ENCODE measurements around the gene MTFMT. TPM values are rescaled to one million over a fixed set of nuclear protein-coding genes. Genes with fewer than 3 reads are reported as not detected.

MTFMT gene
- polyA plus RNA-seq, 4 donors, result 9.7 to 14.8 (median 12.9) TPM

DNA sequence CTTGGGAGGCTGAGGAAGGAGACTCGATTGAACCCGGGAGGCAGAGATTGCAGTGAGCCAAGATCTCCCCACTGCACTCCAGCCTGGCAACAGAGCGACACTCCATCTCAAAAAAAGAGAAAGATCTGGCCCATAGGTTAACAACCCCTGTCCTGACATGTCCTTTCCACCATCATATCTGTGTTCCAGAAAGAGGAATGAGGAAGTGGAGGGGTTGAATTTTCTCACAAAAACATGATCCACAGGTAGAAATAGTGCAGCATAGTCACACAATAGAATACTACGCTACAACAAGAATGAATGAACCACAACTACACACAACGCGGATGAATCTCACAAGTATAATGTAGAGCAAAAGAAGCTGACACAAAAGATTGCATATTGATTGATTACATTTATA lies 11.0 kb upstream of the MTFMT start:
- Histone ChIP-seq H3K27ac (ENCODE audit: low read depth in 1 of 3, low read length in 2 of 3) (no peak overlapping the region), H3K4me1 (ENCODE audit: control insufficient read depth in 3 of 3, insufficient read depth in 2 of 3, low read depth in 1 of 3, low read length in 2 of 3) (peaks cover 9 to 70% (median 10%) of the 10 kb centered on the region in 3 donors), H3K27me3 (ENCODE audit: control insufficient read depth in 3 of 3, insufficient read depth in 3 of 3, low read length in 3 of 3) (no peaks in the 10 kb centered on the region), H3K4me3 (ENCODE audit: low read depth in 1 of 3, low read length in 3 of 3) (no peak overlapping the region), H3K36me3 (ENCODE audit: control insufficient read depth in 3 of 3, insufficient read depth in 2 of 3, low read depth in 1 of 3, low read length in 3 of 3) (no peaks in the 10 kb centered on the region), H3K9me3 (ENCODE audit: control insufficient read depth in 2 of 2, insufficient read depth in 1 of 2, low read depth in 1 of 2, low read length in 1 of 2) (peaks cover 0 to 9% of the 10 kb centered on the region in 2 donors)
- 87 to 92% (median 91%) methylated on average over 6 of the region's 6 CpGs for WGBS, 3 donors
- DNase-seq (no peak), FAIRE-seq (no peak)

DNA sequence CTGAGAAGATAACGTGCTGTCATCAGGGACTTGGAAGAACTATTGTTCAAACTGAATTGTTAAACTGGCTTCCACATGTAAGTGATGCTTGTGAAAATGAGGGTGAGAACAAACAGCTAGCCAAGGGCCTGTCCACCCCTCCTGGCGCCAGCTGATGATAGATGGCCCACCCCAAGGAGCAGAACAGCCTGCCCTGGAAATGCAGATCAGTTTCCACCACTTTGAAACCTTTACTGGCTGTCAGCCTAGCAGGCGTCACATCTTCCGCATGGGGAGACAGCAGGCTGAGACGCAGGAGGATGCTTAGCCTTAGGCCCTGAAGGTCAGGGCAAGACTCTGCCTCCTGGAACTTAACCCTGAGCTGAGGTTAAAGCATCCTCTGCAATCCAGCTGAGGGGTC lies 9.4 kb upstream of the MTFMT start:
- 77 to 88% (median 82%) methylated on average over 5 of the region's 5 CpGs for WGBS, 3 donors
- Histone ChIP-seq H3K4me1 (ENCODE audit: control insufficient read depth in 3 of 3, insufficient read depth in 2 of 3, low read depth in 1 of 3, low read length in 2 of 3) (peaks cover 9 to 65% (median 10%) of the 10 kb centered on the region in 3 donors), H3K27ac (ENCODE audit: low read depth in 1 of 3, low read length in 2 of 3) (no peak overlapping the region), H3K9me3 (ENCODE audit: control insufficient read depth in 2 of 2, insufficient read depth in 1 of 2, low read depth in 1 of 2, low read length in 1 of 2) (peaks cover 0 to 9% of the 10 kb centered on the region in 2 donors), H3K27me3 (ENCODE audit: control insufficient read depth in 3 of 3, insufficient read depth in 3 of 3, low read length in 3 of 3) (no peaks in the 10 kb centered on the region), H3K36me3 (ENCODE audit: control insufficient read depth in 3 of 3, insufficient read depth in 2 of 3, low read depth in 1 of 3, low read length in 3 of 3) (no peaks in the 10 kb centered on the region), H3K4me3 (ENCODE audit: low read depth in 1 of 3, low read length in 3 of 3) (no peak overlapping the region)
- DNase-seq (no peak), FAIRE-seq (no peak)

DNA sequence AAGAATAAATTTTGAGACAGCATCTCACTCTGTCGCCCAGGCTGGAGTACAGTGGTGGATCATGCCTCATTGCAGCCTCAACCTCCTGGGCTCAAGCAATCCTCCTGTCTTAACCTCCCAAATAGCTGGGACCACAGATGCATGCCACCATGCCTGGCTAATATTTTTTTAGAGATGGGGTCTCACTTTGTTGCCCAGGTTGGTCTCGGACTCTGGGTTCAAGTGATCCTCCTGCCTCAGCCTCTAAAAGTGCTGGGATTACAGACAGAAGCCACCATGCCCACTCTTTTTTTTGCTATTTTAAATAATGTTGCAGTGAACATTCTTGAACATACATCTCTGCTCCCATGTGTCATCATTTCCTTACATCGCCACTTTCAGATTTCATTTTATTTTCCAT lies 9.0 kb upstream of the MTFMT start:
- FAIRE-seq (no peak), DNase-seq (no peak)
- WGBS, 3 donors, result 89 to 97% (median 93%) methylated on average over 3 of the region's 3 CpGs
- H3K27ac ChIP-seq (ENCODE audit: low read depth in 1 of 3, low read length in 2 of 3), result no peak overlapping the region
- no peaks in the 10 kb centered on the region for H3K36me3 ChIP-seq (ENCODE audit: control insufficient read depth in 3 of 3, insufficient read depth in 2 of 3, low read depth in 1 of 3, low read length in 3 of 3)
- H3K4me1 ChIP-seq (ENCODE audit: control insufficient read depth in 3 of 3, insufficient read depth in 2 of 3, low read depth in 1 of 3, low read length in 2 of 3), result peaks cover 9 to 62% (median 10%) of the 10 kb centered on the region in 3 donors
- peaks cover 0 to 9% of the 10 kb centered on the region in 2 donors for H3K9me3 ChIP-seq (ENCODE audit: control insufficient read depth in 2 of 2, insufficient read depth in 1 of 2, low read depth in 1 of 2, low read length in 1 of 2)
- no peaks in the 10 kb centered on the region for H3K27me3 ChIP-seq (ENCODE audit: control insufficient read depth in 3 of 3, insufficient read depth in 3 of 3, low read length in 3 of 3)
- no peak overlapping the region for H3K4me3 ChIP-seq (ENCODE audit: low read depth in 1 of 3, low read length in 3 of 3)

DNA sequence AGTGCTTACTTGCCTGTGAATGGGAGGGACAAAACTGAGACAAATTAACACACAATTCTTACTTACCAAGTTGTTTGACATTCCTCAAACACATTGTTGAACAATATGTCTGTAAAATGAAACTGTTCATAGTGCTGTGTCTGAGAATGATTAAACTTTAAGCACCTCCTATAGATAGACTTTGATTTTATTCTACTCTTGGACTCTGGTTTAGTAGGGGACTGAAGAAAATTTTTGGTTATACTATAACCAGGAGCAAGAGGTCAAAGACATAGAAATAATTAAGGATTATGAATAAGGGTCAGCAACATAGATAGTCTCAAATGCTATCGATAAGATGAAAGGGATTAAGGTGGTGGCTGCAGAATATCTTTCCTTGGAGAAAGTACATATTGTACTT lies 7.9 kb upstream of the MTFMT start:
- no peaks in the 10 kb centered on the region for H3K27me3 ChIP-seq (ENCODE audit: control insufficient read depth in 3 of 3, insufficient read depth in 3 of 3, low read length in 3 of 3)
- H3K4me1 ChIP-seq (ENCODE audit: control insufficient read depth in 3 of 3, insufficient read depth in 2 of 3, low read depth in 1 of 3, low read length in 2 of 3), result peaks cover 3 to 60% (median 3%) of the 10 kb centered on the region in 3 donors
- 15 to 66% (median 35%) methylated on average over 1 of the region's 1 CpG for WGBS, 3 donors
- DNase-seq (peak; percentile 60 to 84), FAIRE-seq (no peak)
- no peaks in the 10 kb centered on the region for H3K36me3 ChIP-seq (ENCODE audit: control insufficient read depth in 3 of 3, insufficient read depth in 2 of 3, low read depth in 1 of 3, low read length in 3 of 3)
- peaks cover 0 to 8% of the 10 kb centered on the region in 2 donors for H3K9me3 ChIP-seq (ENCODE audit: control insufficient read depth in 2 of 2, insufficient read depth in 1 of 2, low read depth in 1 of 2, low read length in 1 of 2)
- H3K4me3 ChIP-seq (ENCODE audit: low read depth in 1 of 3, low read length in 3 of 3), result no peak overlapping the region
- H3K27ac ChIP-seq (ENCODE audit: low read depth in 1 of 3, low read length in 2 of 3), result peak overlapping the region in 1 of 3 donors; percentile 79

DNA sequence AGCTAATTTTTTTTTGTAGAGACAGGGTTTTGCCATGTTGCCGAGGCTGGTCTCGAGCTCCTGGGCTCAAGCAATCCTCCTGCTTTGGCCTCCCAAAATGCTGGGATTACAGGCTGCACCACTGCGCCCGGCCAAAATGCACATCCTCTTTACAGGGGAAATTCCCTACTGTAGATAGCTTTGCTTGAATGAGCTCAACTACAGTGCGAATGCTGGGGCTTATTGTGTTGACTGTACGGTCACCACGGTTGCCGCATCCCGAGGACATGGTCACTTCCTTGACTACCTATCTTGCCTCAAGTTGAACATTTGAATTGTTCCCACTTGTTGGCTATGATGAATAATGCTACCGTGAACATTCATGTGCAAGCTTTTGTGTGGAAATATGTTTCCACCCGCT lies 5.3 kb upstream of the MTFMT start:
- Histone ChIP-seq H3K9me3 (ENCODE audit: control insufficient read depth in 2 of 2, insufficient read depth in 1 of 2, low read depth in 1 of 2, low read length in 1 of 2) (no peaks in the 10 kb centered on the region), H3K36me3 (ENCODE audit: control insufficient read depth in 3 of 3, insufficient read depth in 2 of 3, low read depth in 1 of 3, low read length in 3 of 3) (no peaks in the 10 kb centered on the region), H3K4me1 (ENCODE audit: control insufficient read depth in 3 of 3, insufficient read depth in 2 of 3, low read depth in 1 of 3, low read length in 2 of 3) (peaks cover 2 to 49% (median 5%) of the 10 kb centered on the region in 3 donors), H3K4me3 (ENCODE audit: low read depth in 1 of 3, low read length in 3 of 3) (no peak overlapping the region), H3K27me3 (ENCODE audit: control insufficient read depth in 3 of 3, insufficient read depth in 3 of 3, low read length in 3 of 3) (no peaks in the 10 kb centered on the region), H3K27ac (ENCODE audit: low read depth in 1 of 3, low read length in 2 of 3) (peak overlapping the region in 1 of 3 donors; percentile 16)
- 87 to 90% (median 89%) methylated on average over 11 of the region's 11 CpGs for WGBS, 3 donors
- no peak for DNase-seq
- FAIRE-seq, result no peak

DNA sequence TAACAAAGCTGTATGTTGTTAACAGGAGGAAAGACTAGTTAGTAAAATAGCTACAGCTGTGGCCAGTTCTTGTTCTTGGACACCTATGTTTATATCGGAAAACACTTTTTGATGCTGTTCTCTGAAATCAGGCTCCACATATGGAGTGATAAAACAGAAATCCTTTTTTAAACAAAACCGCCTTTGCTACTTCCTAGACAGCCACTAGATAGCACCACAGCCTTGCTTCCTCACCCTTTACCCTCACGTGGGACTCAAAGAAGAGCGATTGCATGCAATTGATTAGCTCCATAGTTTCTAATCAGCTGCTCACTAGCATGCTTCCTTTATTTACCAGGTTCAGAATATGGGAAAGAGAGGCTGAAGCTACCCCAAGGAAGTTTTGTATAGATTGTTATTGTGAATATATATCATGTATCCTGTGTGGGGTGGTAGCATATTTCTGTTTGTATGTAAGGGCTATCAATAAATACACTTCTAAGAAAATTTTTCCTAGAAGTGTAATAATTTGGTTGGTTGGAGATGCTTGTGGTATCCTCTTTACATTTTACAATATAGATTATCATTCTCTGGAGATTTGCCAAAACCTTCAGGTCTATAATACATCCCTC lies 4.3 kb upstream of the MTFMT start:
- no peak overlapping the region for H3K4me3 ChIP-seq (ENCODE audit: low read depth in 1 of 3, low read length in 3 of 3)
- WGBS, 3 donors, result 3 to 9% (median 4%) methylated on average over 4 of the region's 4 CpGs
- FAIRE-seq (no peak), DNase-seq (peak; percentile 72 to 87)
- no peaks in the 10 kb centered on the region for H3K36me3 ChIP-seq (ENCODE audit: control insufficient read depth in 3 of 3, insufficient read depth in 2 of 3, low read depth in 1 of 3, low read length in 3 of 3)
- no peaks in the 10 kb centered on the region for H3K27me3 ChIP-seq (ENCODE audit: control insufficient read depth in 3 of 3, insufficient read depth in 3 of 3, low read length in 3 of 3)
- no peaks in the 10 kb centered on the region for H3K9me3 ChIP-seq (ENCODE audit: control insufficient read depth in 2 of 2, insufficient read depth in 1 of 2, low read depth in 1 of 2, low read length in 1 of 2)
- peaks cover 2 to 39% (median 2%) of the 10 kb centered on the region in 3 donors for H3K4me1 ChIP-seq (ENCODE audit: control insufficient read depth in 3 of 3, insufficient read depth in 2 of 3, low read depth in 1 of 3, low read length in 2 of 3)
- peak overlapping the region in 1 of 3 donors; percentile 36 for H3K27ac ChIP-seq (ENCODE audit: low read depth in 1 of 3, low read length in 2 of 3)

DNA sequence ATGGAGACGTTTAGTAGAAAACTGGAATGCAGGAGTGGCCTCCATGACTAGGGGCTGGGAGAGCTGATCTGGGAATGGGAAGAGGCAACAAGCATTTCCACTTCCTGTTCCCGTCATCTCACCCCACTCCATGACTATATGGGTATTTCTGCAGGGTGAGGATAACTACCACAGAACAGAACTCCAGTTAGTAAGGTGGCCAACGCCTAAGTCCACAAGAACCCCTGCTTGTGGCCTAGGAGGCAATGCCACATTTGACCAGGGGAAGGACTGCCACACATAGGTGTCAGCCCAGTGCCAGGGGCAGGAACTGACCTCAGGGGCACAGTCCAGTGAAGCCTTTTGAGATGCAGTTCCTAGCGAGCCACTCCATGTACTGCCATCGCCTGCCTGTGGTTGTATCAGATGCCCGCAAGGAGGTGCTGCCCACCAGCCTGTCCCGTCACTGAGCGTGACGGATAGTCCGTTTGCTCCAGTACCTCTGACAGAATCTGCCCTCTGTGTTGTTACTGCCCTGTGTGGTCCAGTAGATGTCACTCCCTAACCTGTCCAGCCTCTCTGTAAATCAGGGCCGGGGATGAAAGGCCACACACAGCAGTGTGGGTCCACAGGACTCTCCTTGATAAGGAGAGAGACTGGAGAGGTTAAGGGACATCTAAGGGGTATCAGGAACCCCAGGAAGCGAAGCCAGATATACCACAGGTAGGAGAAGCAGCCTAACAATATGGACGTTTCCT lies 3.5 kb upstream of the MTFMT start:
- peaks cover 2 to 43% (median 6%) of the 10 kb centered on the region in 3 donors for H3K4me1 ChIP-seq (ENCODE audit: control insufficient read depth in 3 of 3, insufficient read depth in 2 of 3, low read depth in 1 of 3, low read length in 2 of 3)
- H3K36me3 ChIP-seq (ENCODE audit: control insufficient read depth in 3 of 3, insufficient read depth in 2 of 3, low read depth in 1 of 3, low read length in 3 of 3), result no peaks in the 10 kb centered on the region
- H3K27ac ChIP-seq (ENCODE audit: low read depth in 1 of 3, low read length in 2 of 3), result peak overlapping the region in 2 of 3 donors; percentile 36 to 38
- FAIRE-seq (no peak), DNase-seq (peak; percentile 84 to 95)
- 15 to 30% (median 24%) methylated on average over 13 of the region's 13 CpGs for WGBS, 3 donors
- H3K27me3 ChIP-seq (ENCODE audit: control insufficient read depth in 3 of 3, insufficient read depth in 3 of 3, low read length in 3 of 3), result no peaks in the 10 kb centered on the region
- no peak overlapping the region for H3K4me3 ChIP-seq (ENCODE audit: low read depth in 1 of 3, low read length in 3 of 3)
- no peaks in the 10 kb centered on the region for H3K9me3 ChIP-seq (ENCODE audit: control insufficient read depth in 2 of 2, insufficient read depth in 1 of 2, low read depth in 1 of 2, low read length in 1 of 2)

DNA sequence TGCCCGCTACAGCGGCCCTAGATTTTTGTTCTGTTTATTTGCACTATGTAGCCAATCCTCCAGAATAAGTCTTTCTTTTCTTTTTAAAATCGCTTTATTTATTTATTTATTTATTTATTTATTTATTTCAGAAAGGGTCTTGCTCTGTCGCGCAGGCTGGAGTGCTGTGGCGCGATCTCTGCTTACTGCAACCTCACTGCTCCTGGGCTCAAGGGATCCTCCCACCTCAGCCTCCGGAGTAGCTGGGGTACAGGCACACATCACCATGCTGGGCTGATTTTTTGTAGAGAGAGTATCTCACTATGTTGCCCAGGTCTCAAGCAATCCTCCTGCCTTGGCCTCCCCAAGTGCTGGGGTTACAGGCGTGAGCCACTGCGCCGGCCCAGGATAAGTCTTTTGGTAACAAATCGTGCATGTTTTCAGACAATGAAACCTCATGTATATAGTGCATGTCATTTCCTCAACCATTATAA lies 333 bp upstream of the MTFMT start:
- H3K9me3 ChIP-seq (ENCODE audit: control insufficient read depth in 2 of 2, insufficient read depth in 1 of 2, low read depth in 1 of 2, low read length in 1 of 2), result no peaks in the 10 kb centered on the region
- peaks cover 4 to 13% (median 11%) of the 10 kb centered on the region in 3 donors for H3K36me3 ChIP-seq (ENCODE audit: control insufficient read depth in 3 of 3, insufficient read depth in 2 of 3, low read depth in 1 of 3, low read length in 3 of 3)
- FAIRE-seq (no peak), DNase-seq (no peak)
- H3K27ac ChIP-seq (ENCODE audit: low read depth in 1 of 3, low read length in 2 of 3), result no peak overlapping the region
- peaks cover 1 to 27% (median 8%) of the 10 kb centered on the region in 3 donors for H3K4me1 ChIP-seq (ENCODE audit: control insufficient read depth in 3 of 3, insufficient read depth in 2 of 3, low read depth in 1 of 3, low read length in 2 of 3)
- H3K27me3 ChIP-seq (ENCODE audit: control insufficient read depth in 3 of 3, insufficient read depth in 3 of 3, low read length in 3 of 3), result no peaks in the 10 kb centered on the region
- H3K4me3 ChIP-seq (ENCODE audit: low read depth in 1 of 3, low read length in 3 of 3), result peak overlapping the region in 2 of 3 donors; percentile 84 to 96
- WGBS, 3 donors, result 61 to 64% (median 63%) methylated on average over 12 of the region's 12 CpGs

Data from small intestine (tissue), 7 donors.